IPS DF 4.7 (cell line): ENCODE results near the gene TSGA10IP.

Source experiments
- DNase-seq: peaks from one replicate; pipeline ENCODE4 v3.0.0-alpha.2; 2013; ENCODE audit warnings: low spot score; ENCODE audit errors: extremely low read depth

The TSGA10IP gene

GRCh38 chr11:65973439-65974110 lies 28.3 kb downstream of the TSGA10IP start:
- DNase-seq, result no peak

- DNase-seq, result no peak
Observed at GRCh38 chr11:65975771-65976170, 30.5 kb downstream of the TSGA10IP start.

- DNase-seq, result no peak
Observed at GRCh38 chr11:65976216-65977176, 31.2 kb downstream of the TSGA10IP start.

DNA sequence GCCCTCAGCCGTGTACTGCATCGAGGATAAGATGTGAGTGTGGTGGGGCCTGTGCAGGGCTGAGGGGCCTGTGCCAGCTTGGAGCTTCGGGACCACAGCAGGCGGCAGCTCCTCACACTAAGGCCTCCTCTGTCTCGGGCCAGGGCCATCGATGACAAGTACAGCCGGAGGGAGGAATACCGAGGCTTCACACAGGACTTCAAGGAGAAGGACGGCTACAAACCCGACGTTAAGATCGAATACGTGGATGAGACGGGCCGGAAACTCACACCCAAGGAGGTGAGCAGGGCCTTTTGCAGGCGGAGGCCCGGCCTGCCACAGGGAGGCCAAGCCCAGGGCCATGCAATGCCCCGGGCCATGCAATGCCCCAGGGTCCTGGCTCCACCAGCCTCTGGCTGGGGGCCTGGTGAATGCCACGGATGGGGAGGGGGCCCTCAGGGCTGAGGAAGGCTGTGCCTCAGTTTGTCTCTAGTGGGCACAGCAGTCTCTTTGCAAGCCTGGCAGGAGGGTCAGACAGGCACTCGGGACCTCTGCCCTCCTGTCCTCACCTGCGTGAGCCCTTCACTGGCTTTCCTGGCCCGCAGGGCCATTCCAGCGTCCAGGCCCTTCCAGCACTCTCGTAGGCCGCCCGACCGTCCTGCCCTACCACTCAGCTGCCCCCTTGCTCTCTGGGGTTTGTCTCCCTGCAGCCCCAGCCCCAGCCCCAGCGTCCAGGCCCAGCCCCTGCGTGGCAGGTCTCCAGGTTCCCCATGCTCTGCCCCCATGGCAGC lies 32.5 kb downstream of the TSGA10IP start:
- no peak for DNase-seq

- no peak for DNase-seq
Observed at GRCh38 chr11:65978391-65979238, 33.3 kb downstream of the TSGA10IP start.

DNA sequence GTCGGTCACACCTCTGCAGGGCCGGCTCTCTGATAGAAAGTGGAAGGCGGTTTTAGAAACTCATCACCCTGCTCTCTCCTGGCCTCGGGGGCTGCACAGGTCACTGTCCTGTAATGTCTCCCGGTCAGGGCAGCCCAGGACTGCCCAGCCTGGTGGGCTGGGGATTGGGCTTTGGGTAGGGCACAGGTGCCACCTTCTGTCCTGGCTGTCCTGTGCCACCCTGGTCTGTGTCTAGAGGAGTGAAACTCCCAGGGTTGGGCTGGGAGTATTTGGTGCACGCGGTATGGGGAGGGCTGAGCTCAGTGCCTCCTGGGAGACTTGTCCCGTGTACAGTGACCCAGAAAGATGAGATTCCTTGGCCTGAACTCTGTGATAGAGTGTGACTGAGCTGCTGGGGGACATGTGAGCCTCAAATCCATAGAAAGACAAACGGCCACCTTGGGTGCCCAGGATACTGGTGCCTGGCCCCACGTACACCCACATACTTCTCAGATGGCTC lies 34.0 kb downstream of the TSGA10IP start:
- DNase-seq, result no peak

DNA sequence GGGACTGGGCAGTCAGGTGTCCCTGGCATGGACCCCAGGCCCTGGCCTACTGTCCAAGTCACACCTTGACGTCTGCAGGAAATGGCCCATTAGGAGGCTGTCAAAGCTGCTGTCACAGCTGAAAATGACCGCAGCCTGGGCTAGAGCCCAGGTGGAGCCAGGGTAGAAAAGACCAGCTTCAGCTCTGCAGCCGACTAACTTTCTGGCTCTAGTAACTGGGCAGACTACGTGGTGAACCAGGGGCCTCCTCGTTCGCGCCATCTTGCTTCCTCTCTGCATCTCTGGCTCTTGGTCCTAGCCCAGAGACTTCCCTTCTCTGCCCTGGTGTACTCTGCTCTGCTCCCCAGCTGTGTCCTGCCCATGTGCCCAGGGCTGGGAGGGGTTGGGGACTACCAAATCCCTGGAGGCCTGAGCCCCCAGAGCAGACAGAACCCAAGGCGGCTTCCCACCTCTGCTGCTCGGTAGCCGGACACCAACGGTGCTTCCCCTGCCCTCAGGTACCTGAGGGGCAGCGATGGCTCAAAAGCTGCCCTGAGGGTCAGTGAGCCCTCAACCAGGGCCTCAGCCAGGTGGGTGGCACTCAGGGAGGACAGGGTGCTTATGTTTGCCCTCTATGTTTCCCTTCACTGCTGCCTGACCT lies 35.9 kb downstream of the TSGA10IP start:
- no peak for DNase-seq

- DNase-seq, result no peak
Observed at GRCh38 chr11:65981972-65982823, 36.9 kb downstream of the TSGA10IP start.

GRCh38 chr11:65982824-65983588 lies 37.7 kb downstream of the TSGA10IP start:
- DNase-seq, result no peak

- no peak for DNase-seq
Observed at GRCh38 chr11:65983589-65983987, 38.3 kb downstream of the TSGA10IP start.

DNA sequence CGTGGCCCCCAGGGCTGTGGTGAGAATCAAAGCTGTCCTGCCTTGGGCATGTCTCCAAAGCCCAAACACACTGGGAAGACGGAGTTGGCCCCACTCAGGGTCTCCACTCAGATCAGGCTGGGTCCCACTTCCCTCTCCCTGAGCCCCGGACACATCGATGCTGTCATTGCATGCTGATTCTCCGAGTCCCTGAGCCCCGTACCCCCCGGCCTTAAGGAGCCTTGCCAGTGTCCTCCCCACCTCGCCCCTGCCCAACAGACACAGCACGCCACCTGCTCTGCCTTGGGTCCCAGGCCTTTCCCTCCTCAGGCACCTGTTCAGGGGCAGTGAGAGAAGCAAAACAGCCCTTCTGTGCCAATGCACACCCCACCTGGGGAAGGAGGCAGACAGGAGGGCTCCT lies 42.1 kb downstream of the TSGA10IP start:
- no peak for DNase-seq

GRCh38 chr11:65988791-65989592 lies 43.7 kb downstream of the TSGA10IP start:
- DNase-seq, result peak; percentile 93

GRCh38 chr11:65992056-65992455 lies 46.8 kb downstream of the TSGA10IP start:
- DNase-seq, result no peak

DNA sequence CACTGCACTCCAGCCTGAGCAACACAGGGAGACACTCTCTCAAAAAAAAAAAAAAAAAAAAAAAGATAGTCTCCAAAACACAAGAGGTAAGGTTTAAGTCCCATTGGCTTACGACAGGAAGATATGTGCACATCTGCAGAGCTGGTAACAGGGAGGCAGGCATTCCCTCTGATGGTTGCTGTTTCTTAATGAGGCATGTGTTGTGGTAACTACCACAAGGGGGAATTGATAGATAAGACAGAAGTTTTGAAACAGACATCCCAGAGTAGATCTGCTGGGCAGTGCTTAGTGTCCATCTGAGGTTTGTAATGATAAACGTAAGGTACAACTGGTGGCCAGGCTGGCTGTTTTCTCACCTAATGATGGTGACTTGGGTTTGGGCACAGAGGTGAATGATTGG lies 52.0 kb downstream of the TSGA10IP start:
- no peak for DNase-seq

- DNase-seq, result peak; percentile 84
Observed at GRCh38 chr11:66001942-66002647, 56.8 kb downstream of the TSGA10IP start, which contains the start of the genes BANF1 and EIF1AD. Gene BANF1, plus strand, starts transcription at chr11:66002503. Its CDS starts 748 bp downstream, at chr11:66003251. Gene EIF1AD, minus strand, starts transcription at chr11:66002157. Its CDS starts 1,768 bp downstream, at chr11:66000389.

- no peak for DNase-seq
Observed at GRCh38 chr11:66002648-66003225, 57.5 kb downstream of the TSGA10IP start.
